GM23338 (cell line): Measurements from ENCODE around the gene IGF2BP2. TPM values are rescaled to one million over a fixed set of nuclear protein-coding genes. Genes with fewer than 3 reads are reported as not detected.

ENCODE experiments used
- ATAC-seq: fragments of 200-7000 bp; cut with Tn5 transposase; 3 replicates; pipeline ENCODE4 v1.9.1; 2020
- DNase-seq: peaks from one replicate; pipeline ENCODE4 v3.0.0-alpha.2; 2015; ENCODE audit warnings: low spot score
- H2AFZ ChIP-seq: fragments of 200-600 bp; sonication (generic); 2 replicates; pipeline ENCODE4 v1.8.0; 2016; ENCODE audit warnings: antibody characterized with exemption, mild to moderate bottlenecking, moderate library complexity
- H3F3A ChIP-seq: fragments of 200-600 bp; sonication (generic); replicated peaks from 2 replicates; pipeline ENCODE4 v1.8.0; 2017; ENCODE audit warnings: antibody characterized with exemption, mixed run types, low read depth
- H3K27ac ChIP-seq: fragments of 200-600 bp; sonication (generic); 2 replicates; pipeline ENCODE4 v1.6.1; 2016; ENCODE audit warnings: low read depth
- H3K27me3 ChIP-seq: fragments of 200-600 bp; sonication (generic); 2 replicates; pipeline ENCODE4 v1.8.0; 2016; ENCODE audit warnings: mild to moderate bottlenecking, mixed run types, moderate library complexity; ENCODE audit not compliant: insufficient read depth
- H3K36me3 ChIP-seq: fragments of 200-600 bp; sonication (generic); 2 replicates; pipeline ENCODE4 v1.8.0; 2016; ENCODE audit warnings: mild to moderate bottlenecking; ENCODE audit not compliant: insufficient read depth
- H3K4me1 ChIP-seq: fragments of 200-600 bp; sonication (generic); 2 replicates; pipeline ENCODE4 v1.8.0; 2016; ENCODE audit warnings: mild to moderate bottlenecking, moderate library complexity; ENCODE audit not compliant: insufficient read depth
- H3K4me2 ChIP-seq: fragments of 200-600 bp; sonication (generic); 2 replicates; pipeline ENCODE4 v1.7.1; 2017; ENCODE audit warnings: mixed run types
- H3K4me3 ChIP-seq: fragments of 200-600 bp; sonication (generic); 2 replicates; pipeline ENCODE4 v1.6.1; 2016; ENCODE audit warnings: mixed run types
- H3K79me2 ChIP-seq: fragments of 200-600 bp; sonication (generic); replicated peaks from 2 replicates; pipeline ENCODE4 v1.8.0; 2017; ENCODE audit warnings: mild to moderate bottlenecking; ENCODE audit not compliant: insufficient read depth
- H3K9me2 ChIP-seq: fragments of 200-600 bp; sonication (generic); 2 replicates; pipeline ENCODE4 v1.8.0; 2017; ENCODE audit not compliant: insufficient read depth
- H4K20me1 ChIP-seq: fragments of 200-600 bp; sonication (generic); replicated peaks from 2 replicates; pipeline ENCODE4 v1.8.0; 2017; ENCODE audit warnings: mild to moderate bottlenecking; ENCODE audit not compliant: insufficient read depth
- H3K27ac Mint-ChIP-seq: 2 replicates; pipeline ENCODE4 v1.8.0; 2020; ENCODE audit warnings: inconsistent platforms, mild to moderate bottlenecking, moderate library complexity, mixed read lengths
- H3K27me3 Mint-ChIP-seq: 3 replicates; pipeline ENCODE4 v1.8.0; 2022; ENCODE audit warnings: low read depth, mild to moderate bottlenecking, moderate library complexity, mixed read lengths, inconsistent platforms; ENCODE audit not compliant: insufficient read depth, poor library complexity
- H3K36me3 Mint-ChIP-seq: 3 replicates; pipeline ENCODE4 v1.8.0; 2021; ENCODE audit warnings: low read depth, mild to moderate bottlenecking, inconsistent platforms, moderate library complexity, mixed read lengths
- H3K4me1 Mint-ChIP-seq: 3 replicates; pipeline ENCODE4 v1.8.0; 2020; ENCODE audit warnings: mild to moderate bottlenecking, inconsistent platforms, mixed read lengths
- H3K4me3 Mint-ChIP-seq: 3 replicates; pipeline ENCODE4 v1.8.0; 2021; ENCODE audit warnings: moderate library complexity, mild to moderate bottlenecking, inconsistent platforms, mixed read lengths
- H3K9me3 Mint-ChIP-seq: 3 replicates; pipeline ENCODE4 v1.8.0; 2020; ENCODE audit warnings: moderate library complexity, mild to moderate bottlenecking, inconsistent platforms, mixed read lengths
- CREB1 ChIP-seq: fragments of 250-450 bp; sonication (Bioruptor Pico); IDR thresholded peaks from 2 replicates; pipeline ENCODE4 v1.5.0; 2020; ENCODE audit warnings: low read depth, mild to moderate bottlenecking, moderate library complexity
- CTCF ChIP-seq, 2 experiments: fragments of 200-600 bp in 1 of 2; sonication (generic) in 1 of 2; conservative IDR thresholded peaks; 2 replicates each; pipeline versions ENCODE4 v1.5.1 to v1.6.1; 2016 to 2017; ENCODE audit warnings: antibody characterized with exemption in 2 of 2, low read depth in 2 of 2, mild to moderate bottlenecking in 2 of 2, moderate library complexity in 1 of 2
- EZH2 ChIP-seq: fragments of 200-600 bp; sonication (generic); IDR thresholded peaks from one replicate; pipeline ENCODE4 v1.8.0; 2017; ENCODE audit warnings: antibody characterized with exemption, mild to moderate bottlenecking, low read depth; ENCODE audit not compliant: unreplicated experiment
- JUNB ChIP-seq: IDR thresholded peaks from one replicate; pipeline ENCODE4 v1.6.1; 2016; ENCODE audit warnings: antibody characterized with exemption; ENCODE audit not compliant: unreplicated experiment
- ZNF331 ChIP-seq: fragments of 250-450 bp; sonication (Bioruptor Pico); IDR thresholded peaks from 2 replicates; pipeline ENCODE4 v1.5.0; 2020; ENCODE audit warnings: low read depth, mild to moderate bottlenecking, moderate library complexity
- polyA plus RNA-seq: library from polyadenylated mRNA; unstranded; fragments of >200 nt; fragmentation: Nextera tagmentation; extraction: Ambion mirVana; gene quantifications from 2 replicates; pipeline ENCODE4 v1.2.1, GENCODE V29; 2016
- total RNA-seq: library from RNA; depleted of rRNA; stranded (reverse); fragments of >200 nt; shearing (Covaris generic); gene quantifications from 2 replicates; pipeline ENCODE4 v1.2.3, GENCODE V29; 2014
- TF ChIP-seq, protein P1 (sequence below): fragments of 250-450 bp; sonication (Bioruptor Pico); IDR thresholded peaks from 2 replicates; pipeline ENCODE4 v1.5.0; 2020; ENCODE audit warnings: mild to moderate bottlenecking, moderate library complexity
- TF ChIP-seq, protein P2 (sequence below): IDR thresholded peaks from 2 replicates; pipeline ENCODE4 v1.6.1; 2016; ENCODE audit warnings: antibody characterized with exemption

Gene IGF2BP2
- total and polyA plus RNA-seq, 2 experiments from 2014 or later: 82.9 to 84.5 TPM

DNA sequence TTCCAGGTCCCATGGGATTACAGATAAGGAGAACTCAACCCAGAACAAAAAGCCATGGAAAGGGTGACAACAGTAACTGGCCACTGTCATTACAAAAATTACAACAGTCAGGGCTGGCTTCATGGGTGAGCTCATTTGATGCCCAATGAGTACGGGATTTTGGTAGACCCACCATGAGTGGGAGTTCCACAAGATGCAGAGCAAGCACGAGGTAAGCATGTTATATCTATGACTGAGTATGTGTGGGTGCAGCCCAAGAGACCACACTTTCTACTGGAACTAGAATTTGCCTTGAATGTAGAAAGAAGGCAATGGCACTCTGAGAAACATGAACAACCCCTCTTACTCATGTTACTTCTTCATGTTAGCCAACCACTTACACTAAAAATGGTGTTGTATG lies 83.3 kb downstream of the IGF2BP2 start (continued):
- TF ChIP-seq ZNF331 (CRISPR knock-in tag) (no peak), CTCF (conservative IDR thresholded peaks at IDR 0.05; ENCODE audit: low read depth in 2 of 2) (no peak), JUNB (no peak)

DNA sequence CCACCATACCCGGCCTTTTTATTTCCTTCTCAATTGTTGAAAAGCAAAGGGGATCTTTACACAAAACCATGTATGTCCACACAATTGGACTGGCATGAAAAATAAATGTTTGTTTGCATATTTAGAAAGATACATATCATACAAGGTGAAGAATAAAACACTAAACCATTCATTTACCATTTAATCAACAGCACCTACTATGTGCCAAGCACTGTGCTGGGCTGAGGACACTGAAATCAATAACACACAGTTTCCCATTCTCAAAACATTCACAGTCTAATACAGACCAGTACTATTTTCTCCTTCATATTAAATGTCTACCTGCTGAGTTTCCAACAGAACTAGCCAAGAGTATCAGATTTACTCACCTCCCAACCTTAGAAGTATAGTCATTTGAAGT lies 84.7 kb downstream of the IGF2BP2 start:
- H3K27ac Mint-ChIP-seq: no peak overlapping the region
- no peak overlapping the region for H3K4me3 Mint-ChIP-seq

More for the DNA sequence above, 84.7 kb downstream of the IGF2BP2 start:
- Histone ChIP-seq H3K27ac (no peak overlapping the region), H3K4me1 (peaks cover 30% of the 10 kb centered on the region), H4K20me1 (peaks cover 52% of the 10 kb centered on the region), H2AFZ (no peak overlapping the region), H3F3A (no peaks in the 10 kb centered on the region), H3K36me3 (no peaks in the 10 kb centered on the region), H3K79me2 (peaks cover 97% of the 10 kb centered on the region), H3K4me2 (no peak overlapping the region), H3K4me3 (no peak overlapping the region), H3K9me2 (no peaks in the 10 kb centered on the region), H3K27me3 (no peaks in the 10 kb centered on the region)
- DNase-seq (no peak), ATAC-seq (no peak)
- Mint-ChIP-seq H3K9me3 (no peaks in the 10 kb centered on the region), H3K27me3 (peaks cover 8% of the 10 kb centered on the region), H3K36me3 (no peaks in the 10 kb centered on the region; the same call in 2 of the 3 replicates), H3K4me1 (peaks cover 38% of the 10 kb centered on the region)
- TF ChIP-seq, protein P1, sequence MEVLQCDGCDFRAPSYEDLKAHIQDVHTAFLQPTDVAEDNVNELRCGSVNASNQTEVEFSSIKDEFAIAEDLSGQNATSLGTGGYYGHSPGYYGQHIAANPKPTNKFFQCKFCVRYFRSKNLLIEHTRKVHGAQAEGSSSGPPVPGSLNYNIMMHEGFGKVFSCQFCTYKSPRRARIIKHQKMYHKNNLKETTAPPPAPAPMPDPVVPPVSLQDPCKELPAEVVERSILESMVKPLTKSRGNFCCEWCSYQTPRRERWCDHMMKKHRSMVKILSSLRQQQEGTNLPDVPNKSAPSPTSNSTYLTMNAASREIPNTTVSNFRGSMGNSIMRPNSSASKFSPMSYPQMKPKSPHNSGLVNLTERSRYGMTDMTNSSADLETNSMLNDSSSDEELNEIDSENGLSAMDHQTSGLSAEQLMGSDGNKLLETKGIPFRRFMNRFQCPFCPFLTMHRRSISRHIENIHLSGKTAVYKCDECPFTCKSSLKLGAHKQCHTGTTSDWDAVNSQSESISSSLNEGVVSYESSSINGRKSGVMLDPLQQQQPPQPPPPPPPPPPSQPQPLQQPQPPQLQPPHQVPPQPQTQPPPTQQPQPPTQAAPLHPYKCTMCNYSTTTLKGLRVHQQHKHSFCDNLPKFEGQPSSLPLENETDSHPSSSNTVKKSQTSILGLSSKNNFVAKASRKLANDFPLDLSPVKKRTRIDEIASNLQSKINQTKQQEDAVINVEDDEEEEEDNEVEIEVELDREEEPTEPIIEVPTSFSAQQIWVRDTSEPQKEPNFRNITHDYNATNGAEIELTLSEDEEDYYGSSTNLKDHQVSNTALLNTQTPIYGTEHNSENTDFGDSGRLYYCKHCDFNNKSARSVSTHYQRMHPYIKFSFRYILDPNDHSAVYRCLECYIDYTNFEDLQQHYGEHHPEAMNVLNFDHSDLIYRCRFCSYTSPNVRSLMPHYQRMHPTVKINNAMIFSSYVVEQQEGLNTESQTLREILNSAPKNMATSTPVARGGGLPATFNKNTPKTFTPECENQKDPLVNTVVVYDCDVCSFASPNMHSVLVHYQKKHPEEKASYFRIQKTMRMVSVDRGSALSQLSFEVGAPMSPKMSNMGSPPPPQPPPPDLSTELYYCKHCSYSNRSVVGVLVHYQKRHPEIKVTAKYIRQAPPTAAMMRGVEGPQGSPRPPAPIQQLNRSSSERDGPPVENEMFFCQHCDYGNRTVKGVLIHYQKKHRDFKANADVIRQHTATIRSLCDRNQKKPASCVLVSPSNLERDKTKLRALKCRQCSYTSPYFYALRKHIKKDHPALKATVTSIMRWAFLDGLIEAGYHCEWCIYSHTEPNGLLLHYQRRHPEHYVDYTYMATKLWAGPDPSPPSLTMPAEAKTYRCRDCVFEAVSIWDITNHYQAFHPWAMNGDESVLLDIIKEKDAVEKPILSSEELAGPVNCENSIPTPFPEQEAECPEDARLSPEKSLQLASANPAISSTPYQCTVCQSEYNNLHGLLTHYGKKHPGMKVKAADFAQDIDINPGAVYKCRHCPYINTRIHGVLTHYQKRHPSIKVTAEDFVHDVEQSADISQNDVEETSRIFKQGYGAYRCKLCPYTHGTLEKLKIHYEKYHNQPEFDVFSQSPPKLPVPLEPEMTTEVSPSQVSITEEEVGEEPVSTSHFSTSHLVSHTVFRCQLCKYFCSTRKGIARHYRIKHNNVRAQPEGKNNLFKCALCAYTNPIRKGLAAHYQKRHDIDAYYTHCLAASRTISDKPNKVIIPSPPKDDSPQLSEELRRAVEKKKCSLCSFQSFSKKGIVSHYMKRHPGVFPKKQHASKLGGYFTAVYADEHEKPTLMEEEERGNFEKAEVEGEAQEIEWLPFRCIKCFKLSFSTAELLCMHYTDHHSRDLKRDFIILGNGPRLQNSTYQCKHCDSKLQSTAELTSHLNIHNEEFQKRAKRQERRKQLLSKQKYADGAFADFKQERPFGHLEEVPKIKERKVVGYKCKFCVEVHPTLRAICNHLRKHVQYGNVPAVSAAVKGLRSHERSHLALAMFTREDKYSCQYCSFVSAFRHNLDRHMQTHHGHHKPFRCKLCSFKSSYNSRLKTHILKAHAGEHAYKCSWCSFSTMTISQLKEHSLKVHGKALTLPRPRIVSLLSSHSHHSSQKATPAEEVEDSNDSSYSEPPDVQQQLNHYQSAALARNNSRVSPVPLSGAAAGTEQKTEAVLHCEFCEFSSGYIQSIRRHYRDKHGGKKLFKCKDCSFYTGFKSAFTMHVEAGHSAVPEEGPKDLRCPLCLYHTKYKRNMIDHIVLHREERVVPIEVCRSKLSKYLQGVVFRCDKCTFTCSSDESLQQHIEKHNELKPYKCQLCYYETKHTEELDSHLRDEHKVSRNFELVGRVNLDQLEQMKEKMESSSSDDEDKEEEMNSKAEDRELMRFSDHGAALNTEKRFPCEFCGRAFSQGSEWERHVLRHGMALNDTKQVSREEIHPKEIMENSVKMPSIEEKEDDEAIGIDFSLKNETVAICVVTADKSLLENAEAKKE (CRISPR knock-in tag): no peak
- TF ChIP-seq CREB1 (CRISPR knock-in tag) (no peak), JUNB (no peak), EZH2 (no peak)
- TF ChIP-seq, protein P2, sequence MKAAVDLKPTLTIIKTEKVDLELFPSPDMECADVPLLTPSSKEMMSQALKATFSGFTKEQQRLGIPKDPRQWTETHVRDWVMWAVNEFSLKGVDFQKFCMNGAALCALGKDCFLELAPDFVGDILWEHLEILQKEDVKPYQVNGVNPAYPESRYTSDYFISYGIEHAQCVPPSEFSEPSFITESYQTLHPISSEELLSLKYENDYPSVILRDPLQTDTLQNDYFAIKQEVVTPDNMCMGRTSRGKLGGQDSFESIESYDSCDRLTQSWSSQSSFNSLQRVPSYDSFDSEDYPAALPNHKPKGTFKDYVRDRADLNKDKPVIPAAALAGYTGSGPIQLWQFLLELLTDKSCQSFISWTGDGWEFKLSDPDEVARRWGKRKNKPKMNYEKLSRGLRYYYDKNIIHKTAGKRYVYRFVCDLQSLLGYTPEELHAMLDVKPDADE: no peak
